ENCODE data around the gene RASGRF1. TPM values are rescaled to one million over a fixed set of nuclear protein-coding genes. Genes with fewer than 3 reads are reported as not detected.
A peak's percentile ranks its signal among the peaks of the same experiment; 100 is the strongest.

RASGRF1 gene
- total and polyA plus RNA-seq, 2 experiments from 2014 or later, result 0.05 to 0.24 TPM

GRCh38 chr15:79049416-79049815 is 41.2 kb downstream of the RASGRF1 start:
- H3K27me3 ChIP-seq (ENCODE audit: insufficient read depth), result no peaks in the 10 kb centered on the region
- Mint-ChIP-seq H3K36me3 (ENCODE audit: low read depth) (no peaks in the 10 kb centered on the region), H3K9me3 (no peaks in the 10 kb centered on the region; the same call in 2 of the 3 replicates), H3K27ac (no peak overlapping the region), H3K27me3 (ENCODE audit: insufficient read depth, low read depth, poor library complexity) (peaks cover 5% of the 10 kb centered on the region), H3K4me1 (no peaks in the 10 kb centered on the region; the same call in 2 of the 3 replicates), H3K4me3 (no peak overlapping the region)
- no peaks in the 10 kb centered on the region for H3K79me2 ChIP-seq (replicated peaks; ENCODE audit: insufficient read depth)
- no peak for DNase-seq (ENCODE audit: low spot score)
- no peaks in the 10 kb centered on the region for H4K20me1 ChIP-seq (replicated peaks; ENCODE audit: insufficient read depth)
- no peak overlapping the region for H3K27ac ChIP-seq (ENCODE audit: low read depth)
- ATAC-seq, result peak; percentile 56
- TF ChIP-seq CTCF (conservative IDR thresholded peaks at IDR 0.05; ENCODE audit: low read depth in 2 of 2) (peak; percentile 16 to 52; a peak in 2 of 4 replicates), ZNF462 (CRISPR knock-in tag; IDR thresholded peaks at IDR 0.05) (no peak)
- no peaks in the 10 kb centered on the region for H3K36me3 ChIP-seq (ENCODE audit: insufficient read depth)
- no peaks in the 10 kb centered on the region for H3K9me2 ChIP-seq (ENCODE audit: insufficient read depth)
- H2AFZ ChIP-seq, result no peak overlapping the region
- H3F3A ChIP-seq (replicated peaks; ENCODE audit: low read depth), result no peaks in the 10 kb centered on the region
- no peak overlapping the region for H3K4me3 ChIP-seq
- no peak overlapping the region for H3K4me2 ChIP-seq
- H3K4me1 ChIP-seq (ENCODE audit: insufficient read depth), result no peaks in the 10 kb centered on the region

Measured in GM23338 (cell line).